GM19035 (cell line): Measurements from ENCODE around the gene MROH8.
"Not testable (repeated sequence)": the region's sequence is repeated elsewhere in the genome, so short reads cannot be mapped to it uniquely, and the experiment has no call there.

ENCODE experiments used
- ATAC-seq: cut with Tn5 transposase; IDR thresholded peaks from one replicate; pipeline ENCODE4 v1.9.1; 2021; ENCODE audit not compliant: unreplicated experiment

The MROH8 gene

GRCh38 chr20:37155987-37156386, 23.4 kb downstream of the MROH8 start:
- no peak for ATAC-seq

DNA sequence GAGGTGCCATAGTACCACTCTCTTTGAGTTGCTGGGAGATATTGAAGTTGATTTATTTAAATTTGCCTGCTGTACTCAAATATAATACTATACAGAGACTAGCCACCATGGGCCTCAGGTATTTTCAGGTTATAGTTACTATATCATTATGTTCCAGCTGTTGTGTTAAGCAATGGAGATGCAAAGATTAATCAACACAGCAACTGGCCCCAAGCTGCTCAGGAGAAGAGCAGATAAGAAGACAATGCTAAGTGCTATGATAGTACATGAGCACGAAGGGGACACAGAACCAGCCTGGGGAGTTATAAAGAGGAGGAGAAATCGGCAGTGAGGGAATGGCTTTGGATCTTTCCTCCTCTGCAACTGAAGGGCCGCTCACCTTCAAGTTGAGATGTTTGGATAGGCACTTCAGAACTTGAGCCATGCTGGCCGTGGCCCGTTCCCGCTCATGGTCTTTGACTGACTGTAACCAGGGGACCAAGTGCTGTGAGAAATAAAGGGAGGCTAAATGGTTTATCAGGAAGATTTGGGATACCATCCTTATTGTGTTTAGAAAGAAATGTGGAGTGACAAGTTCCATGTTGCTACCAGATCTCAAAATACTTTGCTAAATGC, 24.6 kb downstream of the MROH8 start:
- no peak for ATAC-seq

DNA sequence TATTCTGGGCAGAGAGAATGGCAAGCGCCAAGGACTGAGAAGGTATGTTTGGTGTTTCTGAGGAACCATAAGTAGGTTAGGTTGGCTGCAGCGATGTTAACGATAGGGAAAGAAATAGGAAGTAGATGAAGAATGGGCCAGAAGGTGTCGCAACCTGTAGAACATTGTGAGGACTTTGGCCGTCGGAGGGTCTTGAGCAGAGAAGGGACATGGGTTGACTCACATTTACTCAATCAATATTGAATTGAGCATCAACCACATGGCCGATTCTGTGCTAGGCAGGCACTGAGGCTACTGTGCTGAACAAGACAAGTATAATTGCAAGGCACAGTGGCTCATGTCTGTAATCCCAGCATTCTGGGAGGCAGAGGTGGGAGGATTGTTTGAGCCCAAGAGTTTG, 27.1 kb downstream of the MROH8 start:
- ATAC-seq, result no peak

DNA sequence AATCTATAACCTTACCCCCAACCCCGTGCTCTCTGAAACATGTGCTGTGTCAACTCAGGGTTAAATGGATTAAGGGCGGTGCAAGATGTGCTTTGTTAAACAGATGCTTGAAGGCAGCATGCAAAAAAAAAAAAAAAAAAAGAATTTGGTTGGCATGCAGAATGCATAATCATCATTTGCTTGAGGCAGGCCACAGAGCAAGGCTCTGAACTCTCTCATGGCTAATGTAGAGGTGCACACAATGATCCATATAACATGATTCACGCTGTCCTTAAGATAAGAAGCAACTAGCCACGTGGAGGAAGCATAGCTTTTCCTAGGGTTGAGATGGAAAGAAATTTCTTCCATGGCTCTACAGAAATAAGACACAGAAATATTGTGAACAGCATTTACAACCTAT, 27.8 kb downstream of the MROH8 start:
- no peak for ATAC-seq

DNA sequence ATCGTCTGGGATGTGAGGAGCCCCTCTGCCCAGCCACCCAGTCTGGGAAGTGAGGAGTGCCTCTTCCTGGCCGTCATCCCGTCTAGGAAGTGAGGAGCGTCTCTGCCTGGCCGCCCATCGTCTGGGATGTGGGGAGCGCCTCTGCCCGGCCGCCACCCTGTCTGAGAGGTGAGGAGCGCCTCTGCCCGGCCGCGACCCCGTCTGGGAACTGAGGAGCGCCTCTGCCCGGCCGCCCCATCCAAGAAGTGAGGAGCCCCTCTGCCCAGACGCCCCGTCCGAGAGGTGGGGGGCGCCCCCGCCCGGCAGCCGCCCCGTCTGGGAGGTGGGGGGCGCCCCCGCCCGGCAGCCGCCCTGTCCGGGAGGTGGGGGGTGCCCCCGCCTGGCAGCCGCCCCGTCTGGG, 28.5 kb downstream of the MROH8 start:
- ATAC-seq, result not testable (repeated sequence)

DNA sequence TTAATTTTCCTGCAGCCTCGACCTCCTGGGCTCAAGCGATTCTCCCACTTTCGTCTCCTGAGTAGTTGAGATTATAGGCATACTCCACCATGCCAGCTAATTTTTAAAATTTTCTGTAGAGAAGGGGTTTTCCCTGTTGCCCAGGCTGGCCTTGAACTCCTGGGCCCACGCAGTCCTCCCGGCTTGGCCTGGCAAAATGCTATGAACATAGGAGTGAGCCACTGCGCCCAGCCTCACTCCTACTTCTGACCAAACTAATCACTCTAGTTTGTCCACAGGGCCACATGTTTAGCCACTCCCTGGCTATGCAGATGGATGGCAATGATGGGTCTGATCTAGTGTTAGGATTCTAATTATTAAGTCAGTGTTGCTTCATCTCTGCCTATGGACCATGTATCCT, 32.1 kb downstream of the MROH8 start:
- ATAC-seq, result no peak

DNA sequence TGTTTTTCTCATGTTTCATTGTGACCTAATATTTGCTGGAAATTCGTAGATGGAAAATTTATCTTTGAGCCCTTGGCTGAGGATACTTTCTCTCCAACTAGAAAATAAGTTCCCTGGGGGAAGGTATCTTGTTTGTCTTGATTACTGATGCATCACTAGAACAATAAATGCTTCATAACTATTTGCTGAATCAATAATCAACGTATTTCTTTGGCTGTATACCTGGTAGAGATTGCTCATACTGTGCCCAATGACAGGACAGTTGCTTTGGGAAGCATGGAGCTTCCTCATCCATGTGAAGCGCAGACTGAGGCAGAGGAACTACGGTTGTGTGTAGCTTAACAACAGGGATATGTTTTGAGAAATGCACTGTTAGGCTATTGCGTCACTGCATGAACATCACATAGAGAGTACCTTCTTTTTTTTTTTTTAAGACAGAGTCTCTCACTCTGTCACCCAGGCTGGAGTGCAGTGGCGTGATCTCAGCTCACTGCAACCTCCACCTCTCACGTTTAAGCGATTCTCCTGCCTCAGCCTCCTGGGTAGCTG, 34.4 kb downstream of the MROH8 start:
- ATAC-seq, result no peak

GRCh38 chr20:37142708-37143107, 36.6 kb downstream of the MROH8 start:
- no peak for ATAC-seq

DNA sequence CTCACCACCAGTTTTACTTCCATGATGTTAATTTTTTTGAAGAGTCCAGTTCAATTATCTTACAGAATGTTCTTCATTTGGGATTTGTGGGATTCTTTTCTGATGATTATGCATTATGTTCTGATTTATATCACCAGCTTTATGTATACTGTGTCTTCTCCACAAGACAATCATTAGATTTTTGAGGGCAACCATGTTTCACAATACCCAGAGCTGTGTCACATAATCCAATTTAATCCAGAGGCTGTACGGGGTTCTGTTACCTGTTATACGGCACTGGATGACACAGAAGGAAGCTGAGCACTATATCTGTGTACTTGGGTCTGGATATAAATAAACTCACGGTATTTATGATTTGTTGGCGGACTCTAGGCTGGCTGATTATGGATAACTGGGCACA, 41.8 kb downstream of the MROH8 start:
- no peak for ATAC-seq

DNA sequence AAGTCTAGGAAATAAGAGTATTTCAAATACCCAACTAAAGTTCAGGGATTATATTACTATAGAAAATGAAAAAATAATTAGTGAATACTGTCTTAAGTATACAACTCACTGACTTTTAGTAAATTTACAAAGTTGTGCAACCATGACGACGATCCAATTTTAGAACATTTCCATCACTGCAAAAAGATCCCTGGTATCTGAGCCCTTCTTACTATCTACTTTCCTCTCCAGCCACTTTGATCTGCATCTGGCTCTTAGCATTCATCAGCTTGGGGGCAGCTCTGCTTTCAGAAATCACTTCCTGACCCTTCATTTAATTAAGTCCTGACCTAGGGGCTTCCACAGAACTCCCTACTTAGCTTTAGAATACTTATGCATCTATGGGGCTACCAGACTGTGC, 45.4 kb downstream of the MROH8 start:
- ATAC-seq, result no peak

DNA sequence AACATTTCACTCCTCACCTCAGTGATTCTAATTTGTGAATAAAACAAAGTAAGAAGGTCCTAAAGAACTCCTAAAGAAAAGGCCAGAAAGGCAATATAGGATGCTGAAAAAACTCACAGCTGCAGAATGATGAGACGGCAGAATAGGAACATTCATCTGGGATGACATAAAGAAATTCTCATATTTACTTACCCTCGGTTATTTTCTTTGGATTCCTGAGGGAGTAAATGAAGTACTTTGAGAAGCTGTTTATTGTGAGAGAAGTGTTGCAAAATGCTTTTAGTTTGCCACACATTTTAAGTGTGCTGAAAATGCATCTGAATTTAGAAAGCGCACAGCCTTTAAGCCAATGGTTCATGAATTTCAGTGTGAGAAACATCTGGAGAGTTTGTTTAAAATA, 47.9 kb downstream of the MROH8 start:
- no peak for ATAC-seq

- ATAC-seq, result no peak
Measured at GRCh38 chr20:37128803-37129202, 50.5 kb downstream of the MROH8 start.

DNA sequence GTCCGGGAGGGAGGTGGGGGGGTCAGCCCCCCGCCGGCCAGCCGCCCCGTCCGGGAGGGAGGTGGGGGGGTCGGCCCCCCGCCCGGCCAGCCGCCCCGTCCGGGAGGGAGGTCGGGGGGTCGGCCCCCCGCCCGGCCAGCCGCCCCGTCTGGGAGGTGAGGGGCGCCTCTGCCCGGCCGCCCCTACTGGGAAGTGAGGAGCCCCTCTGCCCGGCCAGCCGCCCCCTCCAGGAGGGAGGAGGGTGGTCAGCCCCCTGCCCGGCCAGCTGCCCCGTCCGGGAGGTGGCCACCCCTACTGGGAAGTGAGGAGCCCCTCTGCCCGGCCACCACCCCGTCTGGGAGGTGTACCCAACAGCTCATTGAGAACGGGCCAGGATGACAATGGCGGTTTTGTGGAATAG, 53.1 kb downstream of the MROH8 start:
- not testable (repeated sequence) for ATAC-seq

DNA sequence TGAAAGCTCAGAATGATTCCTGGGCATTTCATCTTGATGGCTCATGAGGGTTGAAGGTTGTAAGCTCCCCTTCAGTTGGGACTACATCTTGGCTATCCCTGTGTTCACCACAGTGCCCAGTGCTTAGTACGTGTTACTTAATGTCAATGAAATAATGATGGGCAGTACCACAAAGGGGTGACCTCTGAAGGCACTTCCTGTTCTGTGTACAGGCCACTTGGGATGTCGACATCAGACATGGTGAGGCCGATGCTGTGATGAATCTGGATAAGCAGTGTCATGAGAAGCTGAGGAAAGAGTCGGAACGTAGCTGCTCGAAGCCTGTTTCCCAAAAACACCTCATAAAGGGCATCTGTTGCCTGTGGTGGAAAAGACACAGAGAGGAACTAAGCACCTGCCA, 55.9 kb downstream of the MROH8 start:
- no peak for ATAC-seq

DNA sequence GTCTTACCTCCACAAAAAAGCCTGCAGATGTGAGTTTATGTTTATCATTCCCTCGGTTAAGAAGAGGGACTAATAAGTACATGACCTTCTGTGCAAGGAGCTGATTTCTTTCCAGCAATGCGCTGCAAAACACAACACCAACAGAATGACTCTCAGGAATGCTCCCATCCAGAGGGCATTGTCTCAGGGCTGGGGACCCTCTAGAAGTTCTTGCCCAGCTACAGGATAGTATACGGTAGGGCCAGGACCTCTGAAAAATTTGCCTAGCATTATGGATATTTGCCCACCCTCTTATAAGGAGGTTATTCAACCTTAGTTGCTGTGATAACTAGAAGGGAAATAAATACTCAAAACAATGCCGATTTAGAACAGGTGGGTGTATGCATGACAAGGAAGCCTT, 58.9 kb downstream of the MROH8 start:
- no peak for ATAC-seq

DNA sequence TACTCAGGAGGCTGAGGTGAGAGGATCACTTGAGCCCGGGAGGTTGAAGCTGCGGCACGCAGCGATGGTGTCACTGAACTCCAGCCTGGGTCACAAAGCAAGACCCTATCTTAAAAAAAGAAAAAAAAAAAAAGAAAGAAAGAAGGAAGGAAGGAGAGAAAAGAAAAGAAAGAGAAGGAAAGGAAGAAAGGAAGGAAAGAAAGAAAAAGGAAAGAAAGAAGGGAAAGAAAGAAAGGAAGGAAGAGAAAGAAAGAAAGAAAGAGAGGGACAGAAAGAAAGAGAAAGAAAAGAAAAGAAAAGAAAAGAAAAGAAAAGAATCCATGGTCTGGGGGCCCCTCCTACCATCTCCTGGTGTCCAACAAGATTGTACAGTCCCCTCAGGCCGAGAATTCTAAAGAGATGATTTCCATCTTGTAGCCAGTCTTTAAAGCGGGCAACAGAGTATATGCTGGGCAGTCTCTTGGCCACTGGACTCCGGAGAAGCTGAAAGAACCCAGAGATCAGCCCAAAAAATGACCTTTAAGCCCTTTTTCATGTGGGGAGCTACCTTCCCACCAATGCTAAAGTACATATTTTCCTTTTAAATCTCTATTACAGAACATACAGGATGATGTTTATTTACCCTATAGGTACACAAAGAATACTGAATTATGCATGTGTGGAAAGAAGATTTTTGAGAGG, 59.9 kb downstream of the MROH8 start:
- ATAC-seq, result no peak

DNA sequence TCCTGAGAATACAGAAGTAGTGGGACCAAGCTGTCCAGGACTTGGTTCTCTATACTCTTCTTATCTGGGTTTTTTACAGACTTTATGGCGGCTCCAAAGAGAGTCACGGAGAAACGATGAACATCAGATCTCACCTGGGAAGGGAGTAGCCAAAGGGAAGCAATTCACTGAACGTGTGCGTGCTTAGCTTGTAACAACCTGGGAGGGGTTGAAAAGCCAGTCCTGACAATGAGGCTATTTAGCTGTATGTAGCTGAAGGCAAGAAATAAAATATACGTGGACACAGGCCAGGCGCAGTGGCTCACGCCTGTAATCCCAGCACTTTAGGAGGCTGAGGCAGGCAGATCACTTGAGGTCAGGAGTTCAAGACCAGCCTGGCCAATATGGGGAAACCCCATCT, 65.3 kb downstream of the MROH8 start:
- ATAC-seq, result no peak

- no peak for ATAC-seq
Measured at GRCh38 chr20:37111926-37112455, 67.4 kb downstream of the MROH8 start.

- no peak for ATAC-seq
Measured at GRCh38 chr20:37108676-37109075, 70.7 kb downstream of the MROH8 start.

GRCh38 chr20:37102571-37102970, 76.8 kb downstream of the MROH8 start:
- ATAC-seq, result no peak

DNA sequence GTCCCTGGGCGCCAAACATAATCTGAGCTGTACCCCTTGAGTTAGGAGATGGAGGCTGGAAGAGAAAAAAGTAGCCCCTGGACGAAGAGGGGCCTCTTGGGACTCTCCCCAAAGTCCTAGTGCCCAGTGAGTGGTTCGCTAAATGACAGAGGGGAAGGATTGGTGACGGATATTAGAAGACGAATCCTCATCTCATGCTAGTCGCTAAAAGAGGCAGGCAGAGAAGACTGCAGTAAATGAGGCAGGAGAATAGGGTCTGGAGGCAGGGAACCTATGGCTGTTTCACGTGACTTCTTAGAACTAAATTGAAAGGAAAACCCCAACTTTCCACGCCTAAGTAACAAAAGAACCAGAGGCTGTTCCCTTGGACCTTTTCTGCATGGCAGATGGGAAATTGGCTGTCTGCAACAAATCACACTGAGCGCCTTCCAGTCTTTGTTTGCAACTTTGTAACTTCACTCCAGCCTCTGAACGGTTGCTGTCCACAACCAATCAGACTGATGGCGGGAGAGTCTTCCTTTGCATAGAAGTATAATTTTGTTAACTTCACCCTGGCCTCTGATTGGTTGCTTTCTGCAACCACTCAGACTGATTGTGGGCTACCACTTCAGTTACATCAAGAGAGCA, 82.8 kb downstream of the MROH8 start:
- ATAC-seq, result no peak
